ENCODE results near the gene PPP2R5D. TPM values are rescaled to one million over a fixed set of nuclear protein-coding genes. Genes with fewer than 3 reads are reported as not detected.

PPP2R5D gene
- total RNA-seq, 1 donor from 2014 or later: 32.7 TPM

DNA sequence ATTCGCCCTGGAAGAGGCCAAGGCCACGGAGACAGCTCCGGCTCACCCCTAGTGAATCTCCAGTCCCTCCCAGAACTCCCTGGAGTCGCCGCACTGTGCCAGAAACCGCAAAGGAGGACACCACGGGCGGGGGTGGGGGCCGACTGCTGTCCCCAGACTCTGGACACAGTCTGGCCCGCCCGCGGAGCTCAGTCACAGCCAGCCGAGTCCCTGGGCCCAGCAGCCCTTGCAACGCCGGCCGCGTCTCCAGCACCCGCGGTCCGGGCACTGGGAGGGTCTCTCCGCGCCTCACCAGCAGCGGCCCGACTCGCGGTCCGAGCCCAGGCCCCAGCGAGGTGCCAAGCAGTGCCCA is 5.9 kb upstream of the PPP2R5D start:
- Histone ChIP-seq H3K4me1 (peaks cover 43% of the 10 kb centered on the region), H3K36me3 (peaks cover 12% of the 10 kb centered on the region), H3K27me3 (ENCODE audit: low read depth) (no peaks in the 10 kb centered on the region), H3K27ac (replicated peaks) (peak overlapping the region; percentile 95), H3K4me3 (peak overlapping the region; percentile 99), H3K9me3 (replicated peaks) (no peaks in the 10 kb centered on the region)
- TF ChIP-seq, protein P1, sequence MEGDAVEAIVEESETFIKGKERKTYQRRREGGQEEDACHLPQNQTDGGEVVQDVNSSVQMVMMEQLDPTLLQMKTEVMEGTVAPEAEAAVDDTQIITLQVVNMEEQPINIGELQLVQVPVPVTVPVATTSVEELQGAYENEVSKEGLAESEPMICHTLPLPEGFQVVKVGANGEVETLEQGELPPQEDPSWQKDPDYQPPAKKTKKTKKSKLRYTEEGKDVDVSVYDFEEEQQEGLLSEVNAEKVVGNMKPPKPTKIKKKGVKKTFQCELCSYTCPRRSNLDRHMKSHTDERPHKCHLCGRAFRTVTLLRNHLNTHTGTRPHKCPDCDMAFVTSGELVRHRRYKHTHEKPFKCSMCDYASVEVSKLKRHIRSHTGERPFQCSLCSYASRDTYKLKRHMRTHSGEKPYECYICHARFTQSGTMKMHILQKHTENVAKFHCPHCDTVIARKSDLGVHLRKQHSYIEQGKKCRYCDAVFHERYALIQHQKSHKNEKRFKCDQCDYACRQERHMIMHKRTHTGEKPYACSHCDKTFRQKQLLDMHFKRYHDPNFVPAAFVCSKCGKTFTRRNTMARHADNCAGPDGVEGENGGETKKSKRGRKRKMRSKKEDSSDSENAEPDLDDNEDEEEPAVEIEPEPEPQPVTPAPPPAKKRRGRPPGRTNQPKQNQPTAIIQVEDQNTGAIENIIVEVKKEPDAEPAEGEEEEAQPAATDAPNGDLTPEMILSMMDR (IDR thresholded peaks at IDR 0.05; ENCODE audit: borderline replicate concordance): no peak
- intact Hi-C loops (cut with micrococcal nuclease): no loop called here
- peak; percentile 25 for DNase-seq

DNA sequence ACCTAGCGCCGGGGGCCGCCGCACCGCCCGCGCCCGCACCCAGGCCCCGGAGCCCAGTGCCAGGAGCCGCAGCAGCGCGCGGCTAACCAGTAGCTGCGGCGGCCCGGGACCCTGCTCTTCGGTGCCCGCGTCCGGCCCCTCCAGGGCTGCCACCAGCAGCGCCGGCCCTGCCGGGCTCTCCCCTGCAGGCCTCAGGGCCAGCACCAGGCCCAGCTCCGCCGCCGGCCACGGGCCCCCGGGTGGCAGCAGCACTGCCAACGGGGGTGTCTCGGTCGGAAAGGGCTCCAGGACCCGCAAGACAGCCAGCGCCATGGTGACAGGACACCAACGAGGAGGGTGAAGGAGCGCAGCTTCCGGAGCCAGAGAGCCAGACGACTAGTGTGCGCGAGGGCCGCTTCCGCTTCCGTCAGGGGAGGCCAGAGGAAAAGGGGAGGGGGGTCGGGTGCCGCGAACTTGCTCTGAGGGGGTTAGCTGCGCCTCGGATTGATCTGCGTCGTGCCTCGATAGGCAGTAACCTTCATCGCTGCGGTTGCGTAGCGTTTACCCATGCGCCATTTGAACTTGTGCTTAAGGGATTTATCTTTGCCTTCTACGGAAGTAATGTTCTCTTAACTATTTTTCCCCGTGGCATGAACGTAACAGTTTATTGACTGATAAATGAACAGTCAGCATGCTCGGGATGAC is 5.4 kb upstream of the PPP2R5D start, which contains the start of gene PEX6:
TSS of gene PEX6 (minus strand) at position 343 of the 684 bp plus-strand sequence. CDS start at position 312, 31 bp downstream.
- Histone ChIP-seq H3K36me3 (peaks cover 7% of the 10 kb centered on the region), H3K27me3 (ENCODE audit: low read depth) (no peaks in the 10 kb centered on the region), H3K27ac (replicated peaks) (peak within 1 kb of the TSS; percentile 95), H3K4me3 (peak within 1 kb of the TSS; percentile 99), H3K4me1 (peaks cover 48% of the 10 kb centered on the region), H3K9me3 (replicated peaks) (no peaks in the 10 kb centered on the region)
- TF ChIP-seq, protein P1 (IDR thresholded peaks at IDR 0.05; ENCODE audit: borderline replicate concordance): no peak
- intact Hi-C loops (cut with micrococcal nuclease): no loop called here
- peak; percentile 91 for DNase-seq

DNA sequence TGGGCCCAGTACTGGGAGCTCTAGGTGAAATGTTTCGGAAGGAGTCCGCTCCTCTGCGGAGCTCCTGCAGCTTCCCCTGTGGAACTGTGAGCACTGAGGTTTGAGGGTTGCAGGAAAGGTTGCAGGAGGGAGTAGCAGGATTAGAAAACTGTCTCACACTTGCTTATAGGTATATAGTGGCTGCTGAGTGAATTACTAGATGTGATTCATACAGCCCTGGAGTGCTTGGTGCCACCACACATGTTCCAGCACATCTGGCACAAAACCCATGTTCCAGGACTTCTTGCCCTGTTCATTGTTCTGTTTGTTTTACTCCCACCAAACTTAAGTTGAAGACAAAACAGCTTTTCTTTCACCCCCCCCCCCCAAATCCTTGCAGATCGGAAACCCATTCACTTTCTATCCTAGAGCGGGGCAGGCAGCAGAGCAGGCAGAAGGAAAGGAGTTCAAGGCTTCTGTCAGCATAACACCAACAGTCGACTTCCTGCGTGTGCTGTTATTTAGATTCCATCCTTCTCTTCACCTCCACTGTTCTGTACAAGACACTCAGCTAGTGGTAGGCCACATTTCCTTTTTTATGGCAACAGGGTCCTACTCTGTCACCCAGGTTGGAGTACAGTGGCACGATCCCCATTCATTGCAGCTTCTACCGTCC is 4.7 kb upstream of the PPP2R5D start:
- no peak for DNase-seq
- TF ChIP-seq, protein P1 (IDR thresholded peaks at IDR 0.05; ENCODE audit: borderline replicate concordance): no peak
- peaks cover 51% of the 10 kb centered on the region for H3K4me1 ChIP-seq
- H3K27me3 ChIP-seq (ENCODE audit: low read depth): no peaks in the 10 kb centered on the region
- H3K9me3 ChIP-seq (replicated peaks): no peaks in the 10 kb centered on the region
- peak overlapping the region; percentile 99 for H3K4me3 ChIP-seq
- peaks cover 6% of the 10 kb centered on the region for H3K36me3 ChIP-seq
- H3K27ac ChIP-seq (replicated peaks): peak overlapping the region; percentile 95
- intact Hi-C loops (cut with micrococcal nuclease): no loop called here

DNA sequence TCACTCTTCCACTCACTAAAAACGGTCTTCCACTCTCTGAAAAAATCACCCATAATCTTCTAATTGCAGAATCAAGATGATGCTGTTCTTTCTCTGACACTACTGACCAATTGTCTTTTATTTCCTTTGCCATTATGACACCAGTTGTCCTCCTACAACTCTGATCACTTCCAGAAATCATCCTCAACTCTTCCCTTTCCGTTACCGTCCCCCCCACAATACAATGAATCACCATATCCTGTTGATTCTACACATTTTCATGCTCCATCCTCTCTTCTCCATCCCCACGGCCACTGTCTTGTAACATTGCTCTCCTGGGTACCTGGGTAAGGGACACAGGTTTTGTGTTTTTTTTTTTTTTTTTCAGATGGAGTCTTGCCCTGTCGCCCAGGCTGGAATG is 2.5 kb upstream of the PPP2R5D start:
- TF ChIP-seq, protein P1 (IDR thresholded peaks at IDR 0.05; ENCODE audit: borderline replicate concordance): no peak
- no peak for DNase-seq
- H3K27ac ChIP-seq (replicated peaks): no peak overlapping the region
- no peak overlapping the region for H3K4me3 ChIP-seq
- no peaks in the 10 kb centered on the region for H3K9me3 ChIP-seq (replicated peaks)
- peaks cover 4% of the 10 kb centered on the region for H3K36me3 ChIP-seq
- H3K27me3 ChIP-seq (ENCODE audit: low read depth): no peaks in the 10 kb centered on the region
- intact Hi-C loops (cut with micrococcal nuclease): no loop called here
- H3K4me1 ChIP-seq: peaks cover 66% of the 10 kb centered on the region

DNA sequence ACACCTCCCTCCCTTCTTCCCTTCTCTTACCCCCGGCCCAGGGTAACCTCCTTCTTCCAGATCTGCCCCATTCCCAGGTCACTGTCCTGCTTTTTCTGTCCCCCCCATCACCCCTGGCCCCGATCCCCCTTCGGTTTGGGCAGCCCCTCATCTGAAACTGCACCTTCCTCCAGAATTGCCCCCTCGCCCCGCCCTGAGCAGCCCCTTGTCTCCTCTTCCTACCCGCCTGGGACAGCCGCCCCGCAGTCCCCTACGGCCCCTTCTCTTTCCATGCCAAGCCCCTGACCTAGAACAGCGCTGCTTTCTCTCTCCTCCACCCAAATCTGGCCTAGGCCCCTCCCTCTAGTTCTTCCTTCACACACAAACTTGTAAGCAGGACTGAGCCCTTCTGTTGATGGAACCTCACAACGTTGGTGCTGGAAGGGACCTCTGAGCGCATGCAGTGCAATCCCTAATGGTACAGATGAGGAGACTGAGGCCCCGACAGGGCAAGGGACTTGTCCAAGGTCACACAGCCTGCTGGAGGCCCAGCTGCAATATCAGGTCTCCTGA is 630 bp downstream of the PPP2R5D start:
- Histone ChIP-seq H3K4me3 (peak overlapping the region; percentile 91), H3K9me3 (replicated peaks) (no peaks in the 10 kb centered on the region), H3K36me3 (peaks cover 11% of the 10 kb centered on the region), H3K27ac (replicated peaks) (peak overlapping the region; percentile 88), H3K4me1 (peaks cover 59% of the 10 kb centered on the region), H3K27me3 (ENCODE audit: low read depth) (no peaks in the 10 kb centered on the region)
- no peak for DNase-seq
- intact Hi-C loops (cut with micrococcal nuclease): no loop called here
- TF ChIP-seq, protein P1 (IDR thresholded peaks at IDR 0.05; ENCODE audit: borderline replicate concordance): no peak
